GM18505 (cell line): ENCODE measurements around the gene SLC39A6.
"Not testable (repeated sequence)": the region's sequence is repeated elsewhere in the genome, so short reads cannot be mapped to it uniquely, and the experiment has no call there.

Experiments used
- ATAC-seq: cut with Tn5 transposase; IDR thresholded peaks from one replicate; pipeline ENCODE4 v1.9.1; 2021; ENCODE audit not compliant: unreplicated experiment
- POLR2A ChIP-seq: IDR thresholded peaks from 4 replicates; pipeline ENCODE4 v1.6.1; 2011; ENCODE audit warnings: borderline replicate concordance; ENCODE audit not compliant: insufficient read depth, insufficient read length; ENCODE audit errors: extremely low read depth

SLC39A6 gene

DNA sequence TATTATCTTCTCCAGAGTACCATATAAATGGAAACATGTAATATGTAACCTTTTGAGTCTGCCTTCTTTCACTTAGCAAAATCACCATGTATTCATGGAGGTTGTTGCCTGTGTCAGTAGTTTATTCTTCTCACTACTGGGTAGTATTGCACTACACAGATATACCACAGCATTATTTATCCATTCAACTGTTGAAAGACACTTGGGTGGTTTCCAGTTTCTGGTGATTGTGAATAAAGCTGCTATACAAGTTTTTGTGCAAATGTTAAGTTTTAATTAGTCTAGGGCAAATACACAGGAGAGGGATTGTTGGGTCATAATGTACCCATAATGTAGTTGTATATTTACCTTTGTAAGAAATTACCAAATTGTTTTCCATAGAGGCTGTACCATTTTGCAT is 32.2 kb downstream of the SLC39A6 start:
- no peak for TF ChIP-seq POLR2A
- no peak for ATAC-seq

DNA sequence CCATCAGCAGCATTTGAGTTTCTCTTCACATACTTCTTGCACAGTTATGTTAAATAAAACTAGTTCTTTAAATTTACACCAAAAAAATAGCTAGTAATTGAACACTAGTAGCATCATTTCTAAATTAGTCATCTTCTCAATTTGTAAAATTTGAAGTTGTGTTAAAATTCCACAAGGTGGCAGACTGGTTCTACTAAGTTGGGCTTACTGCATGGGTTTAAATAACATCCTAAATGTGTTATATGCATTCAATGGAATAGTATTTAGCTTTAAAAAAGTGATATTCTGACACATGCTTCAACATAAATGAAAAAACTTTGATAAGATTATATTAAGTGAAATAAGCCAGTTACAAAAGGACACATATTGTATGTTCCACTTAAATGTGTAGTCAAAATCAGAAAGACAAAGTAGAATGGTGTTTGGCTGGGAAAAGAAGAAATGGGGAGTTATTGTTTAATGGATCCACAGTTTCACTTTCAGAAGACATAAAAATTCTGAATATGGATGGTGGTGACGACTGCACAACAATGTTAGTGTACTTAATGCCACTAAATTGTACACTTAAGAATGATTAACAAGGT is 33.1 kb downstream of the SLC39A6 start:
- ATAC-seq, result no peak

DNA sequence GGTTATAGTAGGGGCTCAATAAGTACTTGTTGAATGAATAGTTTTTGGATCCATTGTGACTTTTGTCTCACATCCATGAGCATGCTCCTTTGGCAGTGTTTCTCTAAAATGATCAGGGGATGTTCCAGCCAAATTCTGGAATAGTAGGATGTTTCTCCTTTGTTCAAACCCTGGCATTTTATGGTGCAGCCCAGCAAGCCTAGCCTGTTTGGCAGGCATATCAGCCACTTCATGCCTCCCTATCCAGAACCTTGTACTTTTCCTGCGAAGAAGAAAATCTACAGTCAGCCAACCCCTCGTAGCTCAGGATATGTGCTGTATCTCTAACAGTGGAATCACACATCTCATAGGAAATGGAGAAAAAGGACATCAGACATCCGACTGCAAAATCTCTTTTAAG is 34.7 kb downstream of the SLC39A6 start:
- no peak for TF ChIP-seq POLR2A
- ATAC-seq, result no peak

More for the DNA sequence above, 33.1 kb downstream of the SLC39A6 start:
- no peak for TF ChIP-seq POLR2A

DNA sequence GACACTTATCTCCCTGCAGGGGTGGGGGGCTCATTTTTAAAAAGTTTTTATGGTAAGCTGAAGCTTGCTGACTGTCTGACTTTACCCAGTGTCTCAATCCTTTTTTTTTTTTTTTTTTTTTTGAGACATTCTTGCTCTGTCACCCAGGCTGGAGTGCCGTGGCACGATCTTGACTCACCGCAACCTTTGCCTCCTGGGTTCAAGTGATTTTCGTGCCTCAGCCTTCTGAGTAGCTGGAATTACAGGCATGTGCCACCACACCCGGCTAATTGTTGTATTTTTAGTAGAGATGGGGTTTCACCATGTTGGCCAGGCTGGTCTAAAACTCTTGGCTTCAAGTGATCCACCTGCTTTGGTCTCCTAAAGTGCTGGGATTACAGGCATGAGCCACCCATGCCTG is 37.0 kb downstream of the SLC39A6 start:
- ATAC-seq, result not testable (repeated sequence)

DNA sequence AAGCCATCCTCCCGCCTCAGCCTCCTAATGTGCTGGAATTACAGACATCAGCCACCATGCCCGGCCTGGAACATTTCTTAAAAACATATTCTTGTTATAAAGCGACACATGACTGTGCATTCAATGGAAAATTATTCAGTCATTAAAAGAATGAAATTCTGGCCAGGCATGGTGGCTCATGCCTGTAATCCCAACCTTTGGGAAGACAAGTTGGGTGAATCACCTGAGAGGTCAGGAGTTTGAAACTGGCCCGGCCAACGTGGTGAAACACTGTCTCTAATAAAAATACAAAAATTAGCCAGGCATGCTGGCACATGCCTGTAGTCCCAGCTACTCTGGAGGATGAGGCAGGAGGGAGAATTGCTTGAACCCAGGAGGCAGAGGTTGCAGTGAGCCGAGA is 40.1 kb downstream of the SLC39A6 start:
- no peak for ATAC-seq
- TF ChIP-seq POLR2A, result no peak

DNA sequence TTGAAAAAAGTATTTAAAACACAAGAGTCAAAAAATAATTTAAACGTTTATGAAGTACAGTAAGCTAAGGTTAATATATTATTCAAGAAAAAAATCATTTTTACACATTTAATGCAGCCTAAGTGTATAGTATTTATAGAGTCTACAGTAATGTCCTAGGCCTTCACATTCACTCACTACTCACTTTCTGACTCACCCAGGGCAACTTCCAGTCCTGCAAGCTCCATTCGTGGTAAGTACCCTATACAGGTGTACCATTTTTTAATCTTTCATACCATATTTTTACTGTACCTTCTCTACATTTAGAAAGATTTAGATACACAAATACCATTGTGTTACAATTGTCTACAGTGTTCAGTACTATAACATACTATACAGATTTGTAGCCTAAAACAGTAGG is 40.9 kb downstream of the SLC39A6 start:
- ATAC-seq, result no peak
- no peak for TF ChIP-seq POLR2A

DNA sequence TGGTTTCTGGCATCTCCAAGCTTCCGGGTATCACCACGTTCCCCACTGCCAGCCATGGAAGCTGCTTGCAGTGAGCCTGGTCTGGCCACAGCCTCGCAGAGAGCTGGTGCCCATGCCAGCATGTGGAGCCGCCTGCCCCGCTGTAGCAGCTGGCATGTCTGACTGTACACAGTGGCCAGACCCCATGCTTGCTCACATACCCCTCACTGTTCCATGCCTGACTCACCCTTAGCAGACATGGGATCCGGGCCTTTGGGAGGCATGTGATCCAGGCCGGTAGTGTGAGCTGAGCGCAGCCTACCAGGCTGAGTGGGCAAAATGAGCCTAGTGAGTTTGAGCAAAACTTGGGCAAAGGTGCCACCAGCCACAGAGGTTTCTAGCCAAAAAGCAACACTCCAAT is 43.0 kb downstream of the SLC39A6 start:
- no peak for TF ChIP-seq POLR2A
- no peak for ATAC-seq

DNA sequence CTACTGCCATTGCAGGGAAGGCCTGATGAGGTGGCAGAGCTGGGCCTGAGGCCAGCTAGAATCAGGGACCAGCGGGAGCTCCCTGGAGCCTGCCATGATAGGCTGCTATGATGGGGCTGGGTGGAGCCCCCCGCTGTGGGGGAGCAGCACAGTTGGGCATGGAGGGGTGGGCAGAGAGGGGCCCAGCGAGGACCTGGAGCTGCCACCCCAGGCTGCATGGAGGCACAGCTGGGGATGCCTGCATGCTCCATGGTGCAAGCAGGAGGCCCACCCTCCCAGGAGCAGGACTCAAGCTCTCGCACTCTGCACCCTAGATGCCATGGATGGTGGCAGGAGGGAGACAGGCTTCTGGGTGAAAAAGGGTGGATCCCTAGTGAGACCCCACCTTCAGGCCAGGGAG is 43.9 kb downstream of the SLC39A6 start:
- ATAC-seq, result no peak
- TF ChIP-seq POLR2A, result no peak

DNA sequence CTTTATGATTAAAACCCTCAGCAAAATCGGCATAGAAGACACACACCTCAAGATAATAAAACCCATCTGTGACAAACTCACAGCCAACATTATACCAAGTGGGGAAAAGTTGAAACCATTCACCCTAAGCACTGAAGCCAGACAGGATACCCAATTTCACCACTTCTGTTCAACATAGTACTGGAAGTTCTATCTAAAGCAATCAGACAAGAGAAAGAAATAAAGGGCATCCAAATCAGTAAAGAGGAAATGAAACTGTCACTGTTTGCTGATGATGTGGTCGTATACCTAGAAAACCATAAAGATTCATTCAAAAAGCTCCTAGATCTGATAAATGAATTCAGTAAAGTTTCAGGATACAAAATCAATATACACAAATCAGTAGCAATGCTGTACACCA is 45.4 kb downstream of the SLC39A6 start:
- TF ChIP-seq POLR2A, result no peak

DNA sequence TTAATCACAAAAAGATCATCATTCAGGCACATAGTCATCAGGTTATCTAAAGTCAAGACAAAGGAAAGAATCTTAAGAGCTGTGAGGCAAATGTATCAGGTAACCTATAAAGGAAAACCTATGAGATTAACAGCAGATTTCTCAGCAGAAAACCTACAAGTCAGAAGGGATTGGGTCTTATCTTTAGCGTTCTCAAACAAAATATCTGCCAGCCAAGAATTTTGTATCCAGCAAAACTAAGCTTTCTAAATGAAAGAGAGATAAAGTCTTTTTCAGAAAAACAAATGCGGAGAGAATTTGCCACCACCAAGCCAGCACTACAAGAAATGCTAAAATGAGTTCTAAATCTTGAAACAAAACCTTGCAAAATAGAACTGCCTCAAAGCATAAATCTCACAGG is 48.0 kb downstream of the SLC39A6 start:
- not testable (repeated sequence) for ATAC-seq

More for the DNA sequence above, 45.4 kb downstream of the SLC39A6 start:
- ATAC-seq, result peak; percentile 62

DNA sequence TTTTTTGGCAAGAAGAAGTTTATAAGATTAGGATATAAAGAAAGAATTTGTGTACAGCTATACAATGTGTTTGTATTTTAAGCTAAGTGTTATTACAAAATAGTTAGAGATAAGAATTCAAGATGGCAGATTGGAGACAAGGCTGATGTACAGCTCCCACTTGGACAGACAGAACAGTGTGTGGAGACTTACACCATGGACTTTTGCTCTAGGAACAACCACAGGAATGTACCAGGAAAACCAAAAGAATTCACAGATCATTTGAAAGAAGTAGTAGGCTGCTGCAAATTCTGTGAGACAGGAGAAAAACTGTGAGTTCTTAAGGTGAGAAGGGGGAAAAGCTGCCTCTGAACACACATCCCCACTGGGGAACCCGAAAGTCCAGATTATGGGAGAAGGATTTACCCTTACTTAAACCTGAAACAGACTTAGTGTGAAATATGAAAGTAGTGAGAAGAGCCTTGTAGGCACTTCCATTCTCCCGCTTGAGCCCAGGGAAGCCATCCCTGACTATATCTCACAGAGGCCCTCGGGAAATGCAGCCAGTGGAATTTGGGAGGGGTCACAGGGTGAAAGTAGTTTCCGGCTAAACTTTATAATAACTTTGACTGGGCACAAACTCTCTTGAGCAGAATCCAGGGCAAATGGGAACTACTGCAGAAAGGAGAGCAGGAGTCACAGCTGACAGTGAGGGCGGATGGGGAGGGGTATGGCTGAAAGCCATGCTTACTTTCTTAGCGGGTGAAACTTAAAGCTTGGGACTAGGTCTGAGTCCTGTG is 50.2 kb downstream of the SLC39A6 start:
- TF ChIP-seq POLR2A, result no peak
- no peak for ATAC-seq

DNA sequence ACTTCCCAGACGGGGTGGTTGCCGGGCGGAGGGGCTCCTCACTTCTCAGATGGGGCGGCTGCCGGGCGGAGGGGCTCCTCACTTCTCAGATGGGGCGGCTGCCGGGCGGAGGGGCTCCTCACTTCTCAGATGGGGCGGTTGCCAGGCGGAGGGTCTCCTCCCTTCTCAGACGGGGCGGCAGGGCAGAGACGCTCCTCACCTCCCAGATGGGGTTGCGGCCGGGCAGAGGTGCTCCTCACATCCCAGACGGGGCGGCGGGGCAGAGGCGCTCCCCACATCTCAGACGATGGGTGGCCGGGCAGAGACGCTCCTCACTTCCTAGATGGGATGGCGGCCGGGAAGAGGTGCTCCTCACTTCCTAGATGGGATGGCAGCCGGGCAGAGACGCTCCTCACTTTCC is 51.4 kb downstream of the SLC39A6 start:
- not testable (repeated sequence) for ATAC-seq

DNA sequence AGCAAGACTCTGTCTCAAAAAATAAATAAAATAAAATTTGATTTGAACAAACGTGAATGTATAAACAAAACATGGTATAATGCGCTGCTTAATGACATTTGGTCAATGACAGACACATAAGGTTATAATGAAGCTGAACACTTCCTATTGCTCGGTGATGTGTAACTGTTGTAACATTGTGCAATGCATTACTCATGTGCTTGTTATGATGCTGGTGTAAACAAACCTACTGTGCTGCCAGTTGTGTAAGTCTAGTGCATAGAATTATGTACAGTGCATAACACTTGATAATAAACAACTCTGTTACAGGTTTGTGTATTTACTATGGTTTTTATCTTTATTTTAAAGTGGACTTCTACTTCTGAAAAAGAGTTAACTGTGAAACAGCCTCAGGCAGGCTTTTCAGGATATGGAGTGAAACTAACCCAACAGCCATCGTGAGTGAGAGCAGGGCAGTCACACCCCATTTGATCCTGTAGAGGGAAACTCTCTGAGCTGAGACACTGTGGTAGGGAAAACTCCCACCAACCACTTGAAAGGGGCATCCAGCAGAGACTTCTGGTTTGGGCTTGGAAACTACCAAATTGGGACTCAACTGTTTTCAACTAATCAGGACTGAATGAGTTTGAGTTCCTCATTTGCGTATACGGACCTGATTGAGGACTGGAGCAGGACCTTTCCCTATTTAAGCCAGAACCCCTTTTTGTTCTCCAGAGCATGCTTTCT is 53.1 kb downstream of the SLC39A6 start:
- peak; percentile 81 for ATAC-seq
- no peak for TF ChIP-seq POLR2A

DNA sequence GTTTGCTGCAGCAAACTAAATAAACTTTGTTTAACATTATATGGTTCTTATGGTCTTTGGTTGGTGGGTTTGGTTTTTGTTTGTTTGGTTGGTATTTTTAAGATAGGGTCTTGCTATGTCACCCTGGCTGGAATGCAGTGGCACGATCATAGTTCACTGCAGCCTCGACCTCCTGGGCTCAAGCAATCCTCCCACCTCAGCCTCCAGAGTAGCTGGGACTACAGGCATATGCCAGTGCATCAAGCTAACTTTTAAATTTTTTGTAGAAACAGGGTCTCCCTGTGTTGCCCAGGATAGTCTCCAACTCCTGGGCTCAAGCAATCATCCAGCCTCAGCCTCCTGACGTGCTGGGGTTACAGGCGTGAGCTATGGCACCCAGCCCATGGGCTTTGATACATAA is 54.7 kb downstream of the SLC39A6 start:
- no peak for ATAC-seq
- TF ChIP-seq POLR2A, result no peak
